ENCODE results near the gene GTF3C5. TPM values are rescaled to one million over a fixed set of nuclear protein-coding genes. Genes with fewer than 3 reads are reported as not detected.

GTF3C5 gene
- total and polyA plus RNA-seq, 9 of the 15 experiments (the other 6 are each of a cell fraction or from before 2014, with no cell fraction given): 3.8 to 118 (median 83.7) TPM

DNA sequence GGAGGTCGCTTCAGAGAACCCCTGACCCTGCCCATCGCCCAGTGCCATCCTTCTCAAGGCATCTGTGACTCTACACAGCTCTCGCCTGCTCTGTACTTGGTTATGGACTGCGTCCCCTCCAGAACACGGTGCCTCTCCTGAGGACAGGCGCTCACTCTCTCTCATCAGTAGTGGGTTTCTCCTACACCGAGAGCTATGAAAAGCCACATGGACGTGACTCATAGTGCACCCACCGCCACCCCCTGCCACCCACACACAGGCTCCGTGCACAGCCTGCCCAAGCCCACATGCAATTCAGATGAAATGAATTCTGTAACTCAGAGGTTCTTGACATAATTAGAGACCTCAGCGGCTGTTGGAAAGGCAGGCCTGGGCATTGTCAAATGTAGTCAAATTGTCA is 13.9 kb downstream of the GTF3C5 start:
- ATAC-seq: no peak
- in situ Hi-C loops (cut with MboI): no loop called here

GRCh38 chr9:133045132-133045531 is 14.3 kb downstream of the GTF3C5 start:
- peaks cover 88% of the 10 kb centered on the region for H3K36me3 ChIP-seq (ENCODE audit: control insufficient read depth, insufficient read depth, low read length)
- DNase-seq (ENCODE audit: extremely low read depth in 1 of 4, low spot score in 3 of 4) (no peak), FAIRE-seq (no peak), ATAC-seq (no peak)
- no peak overlapping the region for H2AFZ ChIP-seq (ENCODE audit: low read depth, low read length)
- no peaks in the 10 kb centered on the region for H3K9me3 ChIP-seq (replicated peaks; ENCODE audit: control insufficient read depth, insufficient read depth, low read depth, low read length)
- peaks cover 0 to 9% of the 10 kb centered on the region in 2 experiments; a peak in 2 of 5 replicates for H3K4me1 ChIP-seq (replicated peaks in 1 of 2; ENCODE audit: control insufficient read depth in 2 of 2, insufficient read depth in 2 of 2, low read length in 2 of 2)
- H3K9me1 ChIP-seq (ENCODE audit: control insufficient read depth, insufficient read depth, low read length): no peaks in the 10 kb centered on the region
- no peak overlapping the region for H3K4me2 ChIP-seq (ENCODE audit: insufficient read depth, low read length)
- H3K4me3 ChIP-seq: no peak overlapping the region
- H3K79me2 ChIP-seq (ENCODE audit: control insufficient read depth, insufficient read depth, low read length): peaks cover 18% of the 10 kb centered on the region
- 0 out of 2 replicates have a peak, but pooled peaks cover 10% of the 10 kb centered on the region for H4K20me1 ChIP-seq (replicated peaks; ENCODE audit: control insufficient read depth, insufficient read depth, low read length)
- ChIA-PET POLR2A (no interaction called here), CTCF (ENCODE audit: low intra/inter-chr PET ratio) (no interaction called here)
- H3K27me3 ChIP-seq (ENCODE audit: control insufficient read depth in 2 of 2, insufficient read depth in 2 of 2, low read length in 2 of 2): no peaks in the 10 kb centered on the region
- no peak overlapping the region for H3K27ac ChIP-seq (ENCODE audit: extremely low read depth, low read depth, low read length)
- no TSS peak for BruUV-seq (replicated peaks)
- WGBS (ENCODE audit: insufficient coverage, low coverage, missing lambda C conversion rate): 98% methylated on average over 13 of the region's 15 CpGs
- in situ Hi-C loops (cut with MboI) (no loop called here), intact Hi-C loops (cut with micrococcal nuclease) (no loop called here)
- 0 out of 4 replicates have a peak overlapping the region, but pooled peaks of 1 of the 2 experiments have one; percentile 65 for H3K9ac ChIP-seq (ENCODE audit: insufficient read depth in 1 of 2, low read depth in 2 of 2, low read length in 2 of 2)
- TF ChIP-seq HSF4 (CRISPR knock-in tag; IDR thresholded peaks at IDR 0.05; ENCODE audit: borderline replicate concordance): no peak
- no peak for TF ChIP-seq CBX2 (IDR thresholded peaks at IDR 0.05; ENCODE audit: insufficient read depth, low read length, poor library complexity, severe bottlenecking)
- TF ChIP-seq, protein P1, sequence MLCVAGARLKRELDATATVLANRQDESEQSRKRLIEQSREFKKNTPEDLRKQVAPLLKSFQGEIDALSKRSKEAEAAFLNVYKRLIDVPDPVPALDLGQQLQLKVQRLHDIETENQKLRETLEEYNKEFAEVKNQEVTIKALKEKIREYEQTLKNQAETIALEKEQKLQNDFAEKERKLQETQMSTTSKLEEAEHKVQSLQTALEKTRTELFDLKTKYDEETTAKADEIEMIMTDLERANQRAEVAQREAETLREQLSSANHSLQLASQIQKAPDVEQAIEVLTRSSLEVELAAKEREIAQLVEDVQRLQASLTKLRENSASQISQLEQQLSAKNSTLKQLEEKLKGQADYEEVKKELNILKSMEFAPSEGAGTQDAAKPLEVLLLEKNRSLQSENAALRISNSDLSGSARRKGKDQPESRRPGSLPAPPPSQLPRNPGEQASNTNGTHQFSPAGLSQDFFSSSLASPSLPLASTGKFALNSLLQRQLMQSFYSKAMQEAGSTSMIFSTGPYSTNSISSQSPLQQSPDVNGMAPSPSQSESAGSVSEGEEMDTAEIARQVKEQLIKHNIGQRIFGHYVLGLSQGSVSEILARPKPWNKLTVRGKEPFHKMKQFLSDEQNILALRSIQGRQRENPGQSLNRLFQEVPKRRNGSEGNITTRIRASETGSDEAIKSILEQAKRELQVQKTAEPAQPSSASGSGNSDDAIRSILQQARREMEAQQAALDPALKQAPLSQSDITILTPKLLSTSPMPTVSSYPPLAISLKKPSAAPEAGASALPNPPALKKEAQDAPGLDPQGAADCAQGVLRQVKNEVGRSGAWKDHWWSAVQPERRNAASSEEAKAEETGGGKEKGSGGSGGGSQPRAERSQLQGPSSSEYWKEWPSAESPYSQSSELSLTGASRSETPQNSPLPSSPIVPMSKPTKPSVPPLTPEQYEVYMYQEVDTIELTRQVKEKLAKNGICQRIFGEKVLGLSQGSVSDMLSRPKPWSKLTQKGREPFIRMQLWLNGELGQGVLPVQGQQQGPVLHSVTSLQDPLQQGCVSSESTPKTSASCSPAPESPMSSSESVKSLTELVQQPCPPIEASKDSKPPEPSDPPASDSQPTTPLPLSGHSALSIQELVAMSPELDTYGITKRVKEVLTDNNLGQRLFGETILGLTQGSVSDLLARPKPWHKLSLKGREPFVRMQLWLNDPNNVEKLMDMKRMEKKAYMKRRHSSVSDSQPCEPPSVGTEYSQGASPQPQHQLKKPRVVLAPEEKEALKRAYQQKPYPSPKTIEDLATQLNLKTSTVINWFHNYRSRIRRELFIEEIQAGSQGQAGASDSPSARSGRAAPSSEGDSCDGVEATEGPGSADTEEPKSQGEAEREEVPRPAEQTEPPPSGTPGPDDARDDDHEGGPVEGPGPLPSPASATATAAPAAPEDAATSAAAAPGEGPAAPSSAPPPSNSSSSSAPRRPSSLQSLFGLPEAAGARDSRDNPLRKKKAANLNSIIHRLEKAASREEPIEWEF (CRISPR knock-in tag; IDR thresholded peaks at IDR 0.05): no peak
- no peak for TF ChIP-seq ZFPM2 (CRISPR knock-in tag; IDR thresholded peaks at IDR 0.05)
- no peak for TF ChIP-seq NFXL1 (CRISPR knock-in tag; IDR thresholded peaks at IDR 0.05)
- no peak for TF ChIP-seq NFYB (IDR thresholded peaks at IDR 0.05; ENCODE audit: extremely low read depth, insufficient read length)
- TF ChIP-seq RUNX1 (IDR thresholded peaks at IDR 0.05; ENCODE audit: low read depth): no peak

More for the DNA sequence above, 13.9 kb downstream of the GTF3C5 start:
- peaks cover 0 to 9% of the 10 kb centered on the region in 2 experiments; a peak in 2 of 5 replicates for H3K4me1 ChIP-seq (replicated peaks in 1 of 2; ENCODE audit: control insufficient read depth in 2 of 2, insufficient read depth in 2 of 2, low read length in 2 of 2)
- no peaks in the 10 kb centered on the region for H3K9me3 ChIP-seq (replicated peaks; ENCODE audit: control insufficient read depth, insufficient read depth, low read depth, low read length)
- H4K20me1 ChIP-seq (replicated peaks; ENCODE audit: control insufficient read depth, insufficient read depth, low read length): peaks cover 7% of the 10 kb centered on the region; the same call in 1 of the 2 replicates
- no TSS peak for BruUV-seq (replicated peaks)
- no peak overlapping the region for H3K4me2 ChIP-seq (ENCODE audit: insufficient read depth, low read length)
- CTCF ChIA-PET (ENCODE audit: low intra/inter-chr PET ratio): no interaction called here
- no peak overlapping the region for H3K9ac ChIP-seq (ENCODE audit: insufficient read depth in 1 of 2, low read depth in 2 of 2, low read length in 2 of 2)
- H3K9me1 ChIP-seq (ENCODE audit: control insufficient read depth, insufficient read depth, low read length): no peaks in the 10 kb centered on the region
- H3K79me2 ChIP-seq (ENCODE audit: control insufficient read depth, insufficient read depth, low read length): peaks cover 23% of the 10 kb centered on the region
- H3K27ac ChIP-seq (ENCODE audit: extremely low read depth, low read depth, low read length): no peak overlapping the region
- no peaks in the 10 kb centered on the region for H3K27me3 ChIP-seq (ENCODE audit: control insufficient read depth in 2 of 2, insufficient read depth in 2 of 2, low read length in 2 of 2)
- H3K4me3 ChIP-seq: no peak overlapping the region
- DNase-seq (ENCODE audit: extremely low read depth in 1 of 4, low spot score in 3 of 4) (no peak), FAIRE-seq (no peak)
- POLR2A ChIA-PET: interaction anchor here (0.6 kb wide), 1 partner anchor 13 kb away, joined by 3 read pairs; no protein-coding TSS in a partner anchor
- H2AFZ ChIP-seq (ENCODE audit: low read depth, low read length): no peak overlapping the region
- no peak for TF ChIP-seq DIDO1 (tag; IDR thresholded peaks at IDR 0.05; ENCODE audit: low read depth)
- TF ChIP-seq EGR1 (conservative IDR thresholded peaks at IDR 0.05): 0 out of 2 replicates have a peak, but pooled peaks have one; percentile 16
- intact Hi-C loops (cut with micrococcal nuclease): loop anchor here (5.0 kb wide), 1 partner anchor 103 kb away; no protein-coding TSS in a partner anchor
- H3K36me3 ChIP-seq (ENCODE audit: control insufficient read depth, insufficient read depth, low read length): peaks cover 88% of the 10 kb centered on the region
- WGBS (ENCODE audit: insufficient coverage, low coverage, missing lambda C conversion rate): 97% methylated on average over 9 of the region's 11 CpGs
